ENCODE measurements around the gene KMT2E. TPM values are rescaled to one million over a fixed set of nuclear protein-coding genes. Genes with fewer than 3 reads are reported as not detected.

Gene KMT2E
- total RNA-seq, 2 experiments from 2014 or later = 50.1 to 72.8 TPM

DNA sequence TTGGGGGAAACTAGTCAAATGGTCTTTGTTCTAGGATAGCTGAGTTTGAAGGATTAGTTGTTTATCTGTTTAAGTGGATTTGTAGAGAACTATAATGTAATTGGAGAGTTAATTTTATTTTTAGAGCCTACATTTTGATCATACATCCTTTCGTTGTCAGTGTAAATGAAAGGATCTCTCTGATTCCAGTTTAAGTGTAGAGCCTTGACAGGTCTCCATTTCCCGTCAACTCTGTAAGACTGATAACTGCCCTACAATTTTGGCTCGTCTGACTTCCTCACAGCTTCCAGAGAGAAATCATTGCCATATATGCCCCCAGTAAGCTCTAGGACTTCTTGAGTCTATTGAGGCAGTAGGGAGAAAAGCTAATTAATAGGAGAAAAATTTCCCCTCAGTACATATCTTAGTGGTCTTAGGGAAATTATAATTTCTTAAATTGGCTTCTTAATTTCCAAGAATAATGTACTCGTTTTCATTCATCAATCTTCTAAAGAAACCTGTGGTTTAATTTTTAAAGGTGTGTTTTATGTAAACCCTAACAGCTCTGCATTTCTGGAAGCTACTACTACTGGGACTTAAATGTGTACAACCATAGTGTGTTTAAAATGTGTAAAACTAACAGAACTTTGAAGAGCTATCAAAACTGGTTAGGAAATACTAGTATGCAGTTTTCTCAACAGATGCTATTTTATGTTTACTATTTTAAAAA is 3.8 kb downstream of the KMT2E start:
- Histone ChIP-seq H3K27ac (ENCODE audit: low read depth, low read length, poor library complexity, severe bottlenecking) (peak overlapping the region; percentile 96), H3K4me3 (ENCODE audit: low read depth, low read length, poor library complexity, severe bottlenecking) (peak overlapping the region; percentile 90)

DNA sequence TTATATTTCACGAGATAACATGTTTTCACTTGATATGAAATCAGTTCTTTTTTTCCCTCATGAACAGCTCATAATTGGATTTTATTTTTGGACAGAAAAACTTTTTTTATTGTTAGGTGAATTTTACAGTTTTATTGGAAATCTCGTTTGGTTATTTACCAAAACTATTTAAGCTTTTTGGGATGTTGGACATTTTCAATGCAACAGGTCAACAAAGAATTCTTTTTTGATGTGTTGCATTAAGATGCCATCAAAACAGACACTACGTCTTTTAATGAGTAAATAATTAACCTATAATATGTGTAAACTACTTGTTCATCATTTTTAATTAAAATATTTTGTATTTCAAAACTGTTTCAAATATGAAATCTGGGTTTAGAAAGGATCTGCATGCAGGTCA is 5.3 kb downstream of the KMT2E start:
- H3K79me2 ChIP-seq (ENCODE audit: insufficient read depth, low read depth, low read length) = peaks cover 100% of the 10 kb centered on the region
- intact Hi-C loops (cut with micrococcal nuclease; ENCODE audit: unreplicated experiment) = loop anchor here (10.0 kb wide), 1 partner anchor 1096 kb away; the partner anchor contains the start of gene SYPL1
- no peak overlapping the region for H3K27ac ChIP-seq (ENCODE audit: low read depth, low read length, poor library complexity, severe bottlenecking)
- peak overlapping the region; percentile 10 for H3K4me3 ChIP-seq (ENCODE audit: low read depth, low read length, poor library complexity, severe bottlenecking)
- peak overlapping the region; percentile 91 for H3K4me2 ChIP-seq (ENCODE audit: low read length)
- POLR2A ChIA-PET = interaction anchor here (0.7 to 1.3 kb wide), 3 partner anchors 10 to 43 kb away, joined by 3 to 4 read pairs (median 3); no protein-coding TSS in a partner anchor
- peaks cover 52% of the 10 kb centered on the region for H4K20me1 ChIP-seq (ENCODE audit: insufficient read depth, low read length)
- H3K36me3 ChIP-seq (ENCODE audit: insufficient read depth, low read length) = peaks cover 22% of the 10 kb centered on the region
- no peaks in the 10 kb centered on the region for H3K9me2 ChIP-seq (ENCODE audit: insufficient read depth, low read length)
- BruUV-seq (replicated peaks) = no TSS peak
- H2AFZ ChIP-seq (ENCODE audit: low read length) = no peak overlapping the region
- H3K9me3 ChIP-seq (ENCODE audit: low read length) = no peaks in the 10 kb centered on the region
- peaks cover 79% of the 10 kb centered on the region for H3K4me1 ChIP-seq (ENCODE audit: insufficient read depth, low read length, poor library complexity, severe bottlenecking)
- CTCF ChIA-PET (ENCODE audit: unreplicated experiment) = no interaction called here
- DNase-seq (ENCODE audit: low spot score) = no peak
- TF ChIP-seq, protein P1, sequence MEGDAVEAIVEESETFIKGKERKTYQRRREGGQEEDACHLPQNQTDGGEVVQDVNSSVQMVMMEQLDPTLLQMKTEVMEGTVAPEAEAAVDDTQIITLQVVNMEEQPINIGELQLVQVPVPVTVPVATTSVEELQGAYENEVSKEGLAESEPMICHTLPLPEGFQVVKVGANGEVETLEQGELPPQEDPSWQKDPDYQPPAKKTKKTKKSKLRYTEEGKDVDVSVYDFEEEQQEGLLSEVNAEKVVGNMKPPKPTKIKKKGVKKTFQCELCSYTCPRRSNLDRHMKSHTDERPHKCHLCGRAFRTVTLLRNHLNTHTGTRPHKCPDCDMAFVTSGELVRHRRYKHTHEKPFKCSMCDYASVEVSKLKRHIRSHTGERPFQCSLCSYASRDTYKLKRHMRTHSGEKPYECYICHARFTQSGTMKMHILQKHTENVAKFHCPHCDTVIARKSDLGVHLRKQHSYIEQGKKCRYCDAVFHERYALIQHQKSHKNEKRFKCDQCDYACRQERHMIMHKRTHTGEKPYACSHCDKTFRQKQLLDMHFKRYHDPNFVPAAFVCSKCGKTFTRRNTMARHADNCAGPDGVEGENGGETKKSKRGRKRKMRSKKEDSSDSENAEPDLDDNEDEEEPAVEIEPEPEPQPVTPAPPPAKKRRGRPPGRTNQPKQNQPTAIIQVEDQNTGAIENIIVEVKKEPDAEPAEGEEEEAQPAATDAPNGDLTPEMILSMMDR (conservative IDR thresholded peaks at IDR 0.05; ENCODE audit: low read length) = no peak
- no peak for TF ChIP-seq EZH2phosphoT487 (IDR thresholded peaks at IDR 0.05; ENCODE audit: borderline replicate concordance, low read depth, low read length)

More for the DNA sequence above, 3.8 kb downstream of the KMT2E start:
- Histone ChIP-seq H3K4me1 (ENCODE audit: insufficient read depth, low read length, poor library complexity, severe bottlenecking) (peaks cover 65% of the 10 kb centered on the region), H3K79me2 (ENCODE audit: insufficient read depth, low read depth, low read length) (peaks cover 87% of the 10 kb centered on the region), H3K4me2 (ENCODE audit: low read length) (peak overlapping the region; percentile 91), H3K36me3 (ENCODE audit: insufficient read depth, low read length) (peaks cover 18% of the 10 kb centered on the region), H4K20me1 (ENCODE audit: insufficient read depth, low read length) (peaks cover 43% of the 10 kb centered on the region), H3K9me2 (ENCODE audit: insufficient read depth, low read length) (no peaks in the 10 kb centered on the region), H2AFZ (ENCODE audit: low read length) (no peak overlapping the region), H3K9me3 (ENCODE audit: low read length) (no peaks in the 10 kb centered on the region)
- intact Hi-C loops (cut with micrococcal nuclease; ENCODE audit: unreplicated experiment) = loop anchor here (10.0 kb wide), 1 partner anchor 1097 kb away; the partner anchor contains the start of gene SYPL1
- BruUV-seq (replicated peaks) = no TSS peak
- POLR2A ChIA-PET = interaction anchor here (0.5 to 4.2 kb wide), 12 partner anchors 8 to 270 kb away, joined by 3 to 49 read pairs (median 4); no protein-coding TSS in a partner anchor
- CTCF ChIA-PET (ENCODE audit: unreplicated experiment) = interaction anchor here (1.1 kb wide), 1 partner anchor 9 kb away, joined by 6 read pairs; no protein-coding TSS in a partner anchor
- DNase-seq (ENCODE audit: low spot score) = peak; percentile 52
- no peak for TF ChIP-seq EZH2phosphoT487 (IDR thresholded peaks at IDR 0.05; ENCODE audit: borderline replicate concordance, low read depth, low read length)

DNA sequence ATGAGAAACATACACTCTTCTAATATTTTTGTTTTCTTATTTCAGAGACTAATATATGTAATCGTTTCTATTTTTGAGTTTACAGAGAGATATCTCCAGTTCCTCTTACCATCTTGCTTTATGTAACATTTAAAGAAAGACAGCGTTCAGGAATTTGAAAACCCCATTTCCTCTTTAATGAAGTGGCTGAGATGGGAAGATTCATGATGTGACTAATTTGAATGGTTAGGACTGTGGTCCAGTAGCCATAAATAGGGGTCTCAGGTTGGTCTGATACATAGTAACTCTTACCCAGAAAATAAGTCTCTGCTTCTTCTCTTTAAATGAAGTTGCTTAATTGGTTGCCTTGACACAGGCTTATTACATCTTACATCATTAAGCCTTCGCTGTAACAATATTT is 6.9 kb downstream of the KMT2E start:
- POLR2A ChIA-PET = interaction anchor here (0.7 to 1.8 kb wide), 5 partner anchors 8 to 72 kb away, joined by 3 to 5 read pairs (median 4); no protein-coding TSS in a partner anchor
- DNase-seq (ENCODE audit: low spot score) = no peak
- Histone ChIP-seq H3K4me2 (ENCODE audit: low read length) (peak overlapping the region; percentile 67), H4K20me1 (ENCODE audit: insufficient read depth, low read length) (peaks cover 62% of the 10 kb centered on the region), H3K27ac (ENCODE audit: low read depth, low read length, poor library complexity, severe bottlenecking) (peak overlapping the region; percentile 26), H3K9me2 (ENCODE audit: insufficient read depth, low read length) (no peaks in the 10 kb centered on the region), H3K4me1 (ENCODE audit: insufficient read depth, low read length, poor library complexity, severe bottlenecking) (peaks cover 95% of the 10 kb centered on the region), H3K9me3 (ENCODE audit: low read length) (no peaks in the 10 kb centered on the region), H3K79me2 (ENCODE audit: insufficient read depth, low read depth, low read length) (peaks cover 100% of the 10 kb centered on the region), H3K4me3 (ENCODE audit: low read depth, low read length, poor library complexity, severe bottlenecking) (peak overlapping the region; percentile 28), H3K36me3 (ENCODE audit: insufficient read depth, low read length) (peaks cover 18% of the 10 kb centered on the region), H2AFZ (ENCODE audit: low read length) (no peak overlapping the region)
- no TSS peak for BruUV-seq (replicated peaks)
- intact Hi-C loops (cut with micrococcal nuclease; ENCODE audit: unreplicated experiment) = no loop called here
- no peak for TF ChIP-seq EZH2phosphoT487 (IDR thresholded peaks at IDR 0.05; ENCODE audit: borderline replicate concordance, low read depth, low read length)
- TF ChIP-seq, protein P1 (conservative IDR thresholded peaks at IDR 0.05; ENCODE audit: low read length) = no peak
- CTCF ChIA-PET (ENCODE audit: unreplicated experiment) = no interaction called here
